BLaER1 (cell line): ENCODE measurements around the gene DCTPP1.

Experiments used
- H3K27ac ChIP-seq: shearing (Covaris generic); formaldehyde crosslinking; 2 replicates; pipeline ENCODE4 v1.8.1; 2022
- H3K27me3 ChIP-seq: shearing (Covaris generic); formaldehyde crosslinking; 2 replicates; pipeline ENCODE4 v1.8.1; 2022
- H3K36me3 ChIP-seq: shearing (Covaris generic); formaldehyde crosslinking; 2 replicates; pipeline ENCODE4 v1.8.1; 2022
- H3K4me1 ChIP-seq: shearing (Covaris generic); formaldehyde crosslinking; 2 replicates; pipeline ENCODE4 v1.8.1; 2022
- H3K4me2 ChIP-seq: shearing (Covaris generic); formaldehyde crosslinking; 2 replicates; pipeline ENCODE4 v1.8.1; 2022
- H3K4me3 ChIP-seq: shearing (Covaris generic); formaldehyde crosslinking; 2 replicates; pipeline ENCODE4 v1.8.1; 2022
- H3K9ac ChIP-seq: shearing (Covaris generic); formaldehyde crosslinking; 2 replicates; pipeline ENCODE4 v1.8.1; 2022
- H3K9me3 ChIP-seq: shearing (Covaris generic); formaldehyde crosslinking; 2 replicates; pipeline ENCODE4 v1.8.1; 2022
- H4K20me1 ChIP-seq: shearing (Covaris generic); formaldehyde crosslinking; 2 replicates; pipeline ENCODE4 v1.8.1; 2022
- Cebpa-rat ChIP-seq: shearing (Covaris generic); IDR thresholded peaks from 2 replicates; pipeline ENCODE4 v1.8.1; 2022

Gene DCTPP1

GRCh38 chr16:30377050-30377811 lies 52.6 kb downstream of the DCTPP1 start:
- Histone ChIP-seq H4K20me1 (no peaks in the 10 kb centered on the region), H3K36me3 (no peaks in the 10 kb centered on the region), H3K4me2 (peak overlapping the region; percentile 92), H3K27me3 (no peaks in the 10 kb centered on the region), H3K9ac (peak overlapping the region; percentile 90), H3K27ac (peak overlapping the region; percentile 98), H3K4me1 (peaks cover 64% of the 10 kb centered on the region), H3K4me3 (peak overlapping the region; percentile 75), H3K9me3 (no peaks in the 10 kb centered on the region)
- no peak for TF ChIP-seq Cebpa-rat

- H3K4me1 ChIP-seq, result peaks cover 64% of the 10 kb centered on the region
- no peak overlapping the region for H3K4me3 ChIP-seq
- H3K36me3 ChIP-seq, result no peaks in the 10 kb centered on the region
- H3K9me3 ChIP-seq, result no peaks in the 10 kb centered on the region
- peak overlapping the region; percentile 98 for H3K27ac ChIP-seq
- H3K9ac ChIP-seq, result no peak overlapping the region; the same call in 1 of the 2 replicates
- no peaks in the 10 kb centered on the region for H4K20me1 ChIP-seq
- no peak for TF ChIP-seq Cebpa-rat
- peak overlapping the region; percentile 92 for H3K4me2 ChIP-seq
- H3K27me3 ChIP-seq, result no peaks in the 10 kb centered on the region
Observed at GRCh38 chr16:30376461-30376902, 53.3 kb downstream of the DCTPP1 start.

- Histone ChIP-seq H3K9me3 (no peaks in the 10 kb centered on the region), H3K27me3 (no peaks in the 10 kb centered on the region), H3K4me1 (peaks cover 62% of the 10 kb centered on the region), H3K4me2 (no peak overlapping the region), H3K27ac (no peak overlapping the region), H3K9ac (no peak overlapping the region), H4K20me1 (no peaks in the 10 kb centered on the region), H3K4me3 (no peak overlapping the region), H3K36me3 (no peaks in the 10 kb centered on the region)
- TF ChIP-seq Cebpa-rat, result no peak
Observed at GRCh38 chr16:30375864-30376263, 54.0 kb downstream of the DCTPP1 start.

GRCh38 chr16:30374538-30374937 lies 55.3 kb downstream of the DCTPP1 start, which contains the start of gene MYL11:
Gene MYL11 (plus strand): TSS chr16:30374802. CDS start chr16:30374858, 56 bp downstream.
- Histone ChIP-seq H3K9ac (peak within 1 kb of the TSS; percentile 21; the same call in 1 of the 2 replicates), H3K27me3 (no peaks in the 10 kb centered on the region), H3K4me1 (peaks cover 48% of the 10 kb centered on the region), H3K27ac (peak within 1 kb of the TSS; percentile 1; the same call in 1 of the 2 replicates), H3K4me3 (no peak within 1 kb of the TSS), H4K20me1 (peaks cover 2% of the 10 kb centered on the region), H3K9me3 (no peaks in the 10 kb centered on the region), H3K36me3 (no peaks in the 10 kb centered on the region), H3K4me2 (peak within 1 kb of the TSS; percentile 38)
- no peak for TF ChIP-seq Cebpa-rat
